ENCODE results near the gene SLC7A1.

The SLC7A1 gene

DNA sequence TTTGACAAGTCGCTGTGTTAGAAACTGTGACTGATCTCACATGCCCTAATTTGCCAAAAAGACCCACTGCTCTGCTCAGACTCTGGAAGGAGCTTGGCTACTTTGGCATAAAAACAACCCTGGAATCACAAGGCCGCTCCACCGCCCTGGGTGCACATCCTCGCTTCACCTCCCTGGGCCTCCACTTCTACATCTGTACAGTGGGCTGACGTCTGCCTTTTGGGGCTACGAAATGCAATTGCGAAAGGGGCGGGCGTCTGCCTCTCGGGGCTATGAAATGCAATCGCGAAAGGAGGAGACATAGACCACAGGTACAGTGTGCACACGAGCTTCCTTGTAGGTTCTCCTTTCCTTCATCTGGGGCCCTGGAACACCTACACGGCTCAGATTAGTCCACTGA is 74.2 kb downstream of the SLC7A1 start:
- DNase-seq = no peak
- Mint-ChIP-seq H3K4me1 (peaks cover 29% of the 10 kb centered on the region), H3K36me3 (ENCODE audit: low read depth) (peaks cover 36% of the 10 kb centered on the region), H3K4me3 (no peak overlapping the region), H3K27me3 (ENCODE audit: low read depth, poor library complexity) (peaks cover 3% of the 10 kb centered on the region), H3K27ac (no peak overlapping the region), H3K9me3 (no peaks in the 10 kb centered on the region)
- TF ChIP-seq, protein P1, sequence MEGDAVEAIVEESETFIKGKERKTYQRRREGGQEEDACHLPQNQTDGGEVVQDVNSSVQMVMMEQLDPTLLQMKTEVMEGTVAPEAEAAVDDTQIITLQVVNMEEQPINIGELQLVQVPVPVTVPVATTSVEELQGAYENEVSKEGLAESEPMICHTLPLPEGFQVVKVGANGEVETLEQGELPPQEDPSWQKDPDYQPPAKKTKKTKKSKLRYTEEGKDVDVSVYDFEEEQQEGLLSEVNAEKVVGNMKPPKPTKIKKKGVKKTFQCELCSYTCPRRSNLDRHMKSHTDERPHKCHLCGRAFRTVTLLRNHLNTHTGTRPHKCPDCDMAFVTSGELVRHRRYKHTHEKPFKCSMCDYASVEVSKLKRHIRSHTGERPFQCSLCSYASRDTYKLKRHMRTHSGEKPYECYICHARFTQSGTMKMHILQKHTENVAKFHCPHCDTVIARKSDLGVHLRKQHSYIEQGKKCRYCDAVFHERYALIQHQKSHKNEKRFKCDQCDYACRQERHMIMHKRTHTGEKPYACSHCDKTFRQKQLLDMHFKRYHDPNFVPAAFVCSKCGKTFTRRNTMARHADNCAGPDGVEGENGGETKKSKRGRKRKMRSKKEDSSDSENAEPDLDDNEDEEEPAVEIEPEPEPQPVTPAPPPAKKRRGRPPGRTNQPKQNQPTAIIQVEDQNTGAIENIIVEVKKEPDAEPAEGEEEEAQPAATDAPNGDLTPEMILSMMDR (IDR thresholded peaks at IDR 0.05) = no peak

DNA sequence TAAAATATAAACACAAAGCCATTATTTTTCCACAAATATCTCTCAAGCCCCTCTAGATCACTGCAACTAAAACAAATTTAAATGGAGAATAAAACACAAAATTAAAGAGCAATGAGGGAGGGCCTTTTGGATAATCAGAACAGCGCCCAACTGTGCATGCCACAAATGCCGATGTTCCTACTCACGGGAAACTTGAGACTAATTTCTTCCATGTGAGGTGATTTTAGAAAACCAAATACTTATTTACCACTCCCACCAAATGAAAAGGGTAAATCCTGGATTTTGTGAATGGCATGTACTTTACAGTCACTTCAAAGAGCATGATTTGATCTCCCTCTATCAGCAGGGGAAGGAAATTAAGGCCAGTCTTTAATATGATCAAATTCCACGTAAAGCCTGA is 74.8 kb downstream of the SLC7A1 start:
- peaks cover 36% of the 10 kb centered on the region for H3K36me3 Mint-ChIP-seq (ENCODE audit: low read depth)
- no peak for DNase-seq
- no peaks in the 10 kb centered on the region for H3K9me3 Mint-ChIP-seq
- H3K27ac Mint-ChIP-seq = no peak overlapping the region
- no peak overlapping the region for H3K4me3 Mint-ChIP-seq
- TF ChIP-seq, protein P1 (IDR thresholded peaks at IDR 0.05) = no peak
- peaks cover 3% of the 10 kb centered on the region for H3K27me3 Mint-ChIP-seq (ENCODE audit: low read depth, poor library complexity)
- H3K4me1 Mint-ChIP-seq = peaks cover 28% of the 10 kb centered on the region

DNA sequence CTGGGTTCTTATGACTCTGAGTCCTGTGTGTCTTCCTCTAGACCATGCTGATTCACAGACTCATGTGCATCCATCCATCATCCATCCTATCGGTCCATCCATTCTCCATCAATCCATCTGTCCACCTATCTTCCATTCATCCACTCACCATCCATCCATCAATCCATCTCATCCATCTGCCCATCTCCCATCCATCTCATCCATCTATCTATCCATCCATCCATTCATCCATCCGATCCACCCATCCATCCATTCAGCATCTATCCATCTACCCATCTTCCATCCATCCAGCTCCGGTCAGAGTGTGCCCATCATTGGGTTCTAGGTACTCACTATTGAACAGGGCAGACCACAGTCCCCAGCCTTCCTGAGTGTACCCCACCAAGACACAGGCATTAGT is 75.6 kb downstream of the SLC7A1 start:
- H3K4me3 Mint-ChIP-seq = no peak overlapping the region
- H3K27me3 Mint-ChIP-seq (ENCODE audit: low read depth, poor library complexity) = peaks cover 3% of the 10 kb centered on the region
- H3K4me1 Mint-ChIP-seq = peaks cover 23% of the 10 kb centered on the region
- TF ChIP-seq, protein P1 (IDR thresholded peaks at IDR 0.05) = no peak
- DNase-seq = no peak
- peaks cover 36% of the 10 kb centered on the region for H3K36me3 Mint-ChIP-seq (ENCODE audit: low read depth)
- no peak overlapping the region for H3K27ac Mint-ChIP-seq
- no peaks in the 10 kb centered on the region for H3K9me3 Mint-ChIP-seq

DNA sequence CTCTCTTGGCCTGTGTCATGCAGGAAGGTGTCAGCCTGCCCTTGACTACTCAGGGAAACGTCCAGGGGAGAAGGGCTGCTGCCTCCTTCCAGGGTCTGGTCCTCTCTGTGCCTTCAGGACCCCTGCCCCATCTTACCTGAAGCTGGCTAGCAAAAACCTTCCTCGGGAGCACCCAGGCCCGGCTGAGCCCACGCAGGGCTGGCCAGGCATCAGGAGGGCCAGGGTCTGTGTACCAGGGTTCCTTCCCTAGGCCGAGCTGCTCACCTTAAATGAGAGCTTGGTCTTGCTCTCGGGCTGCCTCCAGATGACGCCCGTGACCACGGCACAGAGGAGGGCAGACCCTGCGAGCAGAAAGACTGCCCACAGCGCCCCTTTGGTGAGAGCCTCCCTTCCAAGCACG is 78.6 kb downstream of the SLC7A1 start:
- Mint-ChIP-seq H3K4me3 (no peak overlapping the region), H3K27ac (no peak overlapping the region), H3K27me3 (ENCODE audit: low read depth, poor library complexity) (peaks cover 3% of the 10 kb centered on the region), H3K4me1 (peaks cover 23% of the 10 kb centered on the region), H3K36me3 (ENCODE audit: low read depth) (peaks cover 27% of the 10 kb centered on the region), H3K9me3 (no peaks in the 10 kb centered on the region)
- DNase-seq = no peak
- TF ChIP-seq, protein P1 (IDR thresholded peaks at IDR 0.05) = no peak

DNA sequence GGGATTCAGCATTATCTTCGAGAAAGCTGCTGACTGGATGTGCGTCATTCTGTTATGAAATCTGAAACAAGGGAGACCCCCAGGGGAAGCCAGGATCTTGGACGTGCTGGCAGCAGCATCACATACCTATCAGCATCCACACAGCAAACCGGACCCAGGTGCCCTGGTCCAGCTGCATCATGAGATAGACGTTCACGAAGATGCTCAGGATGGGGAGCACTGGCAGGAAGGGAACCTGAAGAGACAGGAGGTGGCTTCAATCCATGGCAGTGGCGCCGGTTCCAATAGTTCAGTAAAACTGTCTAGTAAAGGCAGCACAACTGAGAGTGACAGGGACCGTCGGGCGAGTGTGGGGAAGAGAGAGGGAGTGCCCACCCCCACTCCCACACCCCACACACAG is 79.5 kb downstream of the SLC7A1 start:
- Mint-ChIP-seq H3K4me1 (peaks cover 31% of the 10 kb centered on the region), H3K9me3 (no peaks in the 10 kb centered on the region), H3K4me3 (no peak overlapping the region), H3K36me3 (ENCODE audit: low read depth) (peaks cover 21% of the 10 kb centered on the region), H3K27me3 (ENCODE audit: low read depth, poor library complexity) (peaks cover 3% of the 10 kb centered on the region), H3K27ac (no peak overlapping the region)
- DNase-seq = no peak
- TF ChIP-seq, protein P1 (IDR thresholded peaks at IDR 0.05) = no peak

DNA sequence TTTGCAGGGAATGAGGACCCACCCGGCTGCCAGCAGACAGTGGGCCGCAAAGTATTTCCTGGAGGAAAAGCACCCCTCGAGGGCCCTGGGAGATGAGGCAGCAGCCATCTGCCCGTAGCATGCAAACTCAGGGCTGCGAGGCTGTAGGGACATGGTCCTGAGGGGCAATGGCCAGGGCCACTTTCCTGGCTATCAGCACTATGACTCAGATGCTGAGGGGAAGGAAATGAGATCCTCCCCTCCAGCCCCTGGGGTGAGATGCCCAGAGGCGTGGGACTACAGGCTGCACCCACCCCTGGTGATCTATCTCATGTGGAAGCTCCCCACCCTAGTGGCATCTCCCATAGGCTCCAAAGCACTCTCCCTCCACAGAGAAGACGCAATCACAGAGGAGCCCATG is 80.1 kb downstream of the SLC7A1 start:
- no peak overlapping the region for H3K4me3 Mint-ChIP-seq
- peaks cover 35% of the 10 kb centered on the region for H3K4me1 Mint-ChIP-seq
- no peak overlapping the region for H3K27ac Mint-ChIP-seq
- peaks cover 16% of the 10 kb centered on the region for H3K36me3 Mint-ChIP-seq (ENCODE audit: low read depth)
- H3K9me3 Mint-ChIP-seq = no peaks in the 10 kb centered on the region
- peaks cover 3% of the 10 kb centered on the region for H3K27me3 Mint-ChIP-seq (ENCODE audit: low read depth, poor library complexity)
- TF ChIP-seq, protein P1 (IDR thresholded peaks at IDR 0.05) = no peak
- no peak for DNase-seq
